ENCODE data around the gene GANC.

- TF ChIP-seq POLR2A (IDR thresholded peaks at IDR 0.05; ENCODE audit: low read length): no peak
- no peak for TF ChIP-seq GATA1 (IDR thresholded peaks at IDR 0.05; ENCODE audit: low read depth, low read length)
Measured at GRCh38 chr15:42233107-42233506, 39.9 kb upstream of the GANC start.
